Caco-2 (cell line): ENCODE data around the gene FPGS. TPM values are rescaled to one million over a fixed set of nuclear protein-coding genes. Genes with fewer than 3 reads are reported as not detected.

Experiments used
- BruUV-seq: library from RNA; stranded (reverse); fragments of 400-500 nt; replicated peaks from 2 replicates; lab custom pipeline; 2021; lab: Mats Ljungman, UMichigan
- CTCF ChIA-PET: fragments of 300-600 bp; sonication (Branson Sonifier 250); formaldehyde crosslinking; loops from one replicate; lab custom pipeline; 2022; ENCODE audit warnings: antibody characterized with exemption; lab: Charles Lee
- POLR2A ChIA-PET: fragments of 300-600 bp; sonication (Branson Sonifier 250); formaldehyde crosslinking; loops from one replicate; lab custom pipeline; 2022; ENCODE audit warnings: antibody characterized with exemption; lab: Charles Lee
- DNase-seq, 2 experiments: peaks; one replicate each; pipeline versions ENCODE4 v3.0.0 to v3.0.0-alpha.2; 2020 to 2022
- H3K27me3 ChIP-seq: replicated peaks from 2 replicates; pipeline ENCODE4 v1.6.0; 2011; ENCODE audit warnings: low read length; ENCODE audit not compliant: control insufficient read depth, insufficient read depth
- H3K36me3 ChIP-seq: 2 replicates; pipeline ENCODE4 v1.5.1; 2011; ENCODE audit warnings: low read length; ENCODE audit not compliant: control insufficient read depth, insufficient read depth
- H3K4me1 ChIP-seq: fragments of 250-450 bp; sonication (Bioruptor Pico); 2 replicates; pipeline ENCODE4 v1.5.1; 2020; ENCODE audit warnings: mild to moderate bottlenecking
- H3K4me3 ChIP-seq: 2 replicates; pipeline ENCODE4 v1.5.1; 2011; ENCODE audit warnings: low read depth, mild to moderate bottlenecking, control low read depth, low read length
- H3K9me3 ChIP-seq: fragments of 250-450 bp; sonication (Bioruptor Pico); 2 replicates; pipeline ENCODE4 v1.5.1; 2020; ENCODE audit warnings: mild to moderate bottlenecking, moderate library complexity
- H3K27ac Mint-ChIP-seq: one replicate; pipeline ENCODE4 v1.8.0; 2022; ENCODE audit warnings: mixed read lengths; ENCODE audit not compliant: unreplicated experiment
- H3K27me3 Mint-ChIP-seq: one replicate; pipeline ENCODE4 v1.8.0; 2022; ENCODE audit warnings: mixed read lengths; ENCODE audit not compliant: insufficient read depth, unreplicated experiment
- H3K36me3 Mint-ChIP-seq: one replicate; pipeline ENCODE4 v1.8.0; 2022; ENCODE audit warnings: mild to moderate bottlenecking, mixed read lengths; ENCODE audit not compliant: insufficient read depth, unreplicated experiment
- H3K4me1 Mint-ChIP-seq: one replicate; pipeline ENCODE4 v1.8.0; 2022; ENCODE audit warnings: low read depth, mixed read lengths; ENCODE audit not compliant: unreplicated experiment
- H3K4me3 Mint-ChIP-seq: one replicate; pipeline ENCODE4 v1.8.0; 2022; ENCODE audit warnings: mild to moderate bottlenecking, moderate library complexity, mixed read lengths; ENCODE audit not compliant: unreplicated experiment
- H3K9me3 Mint-ChIP-seq: one replicate; pipeline ENCODE4 v1.8.0; 2022; ENCODE audit warnings: mixed read lengths; ENCODE audit not compliant: unreplicated experiment
- CTCF ChIP-seq, 2 experiments: fragments of 200-600 bp in 1 of 2; IDR thresholded peaks; 1 replicate in 1 of 2; 2 replicates in 1 of 2; pipeline versions ENCODE4 v1.5.1 to v1.8.0; 2011 to 2022; ENCODE audit warnings: antibody characterized with exemption in 1 of 2, control low read depth in 1 of 2, inconsistent platforms in 1 of 2, low read depth in 1 of 2, low read length in 1 of 2, mild to moderate bottlenecking in 1 of 2, moderate library complexity in 1 of 2; ENCODE audit not compliant: insufficient read depth in 1 of 2, severe bottlenecking in 1 of 2, unreplicated experiment in 1 of 2
- intact Hi-C: fragments of 100-400 bp; cut with micrococcal nuclease; formaldehyde crosslinking; loops from one replicate; pipeline ENCODE4 v1.10.0; 2022; ENCODE audit not compliant: unreplicated experiment
- total RNA-seq: library from RNA; stranded (reverse); gene quantifications from 2 replicates; pipeline ENCODE4 v1.2.3, GENCODE V29; 2022

FPGS gene
- total RNA-seq, 1 experiment from 2014 or later: 54.4 TPM

- Mint-ChIP-seq H3K9me3 (no peaks in the 10 kb centered on the region), H3K4me1 (no peaks in the 10 kb centered on the region), H3K4me3 (no peak overlapping the region), H3K36me3 (no peaks in the 10 kb centered on the region), H3K27me3 (peaks cover 9% of the 10 kb centered on the region), H3K27ac (no peak overlapping the region)
- DNase-seq: no peak
- TF ChIP-seq CTCF (IDR thresholded peaks at IDR 0.05; ENCODE audit: insufficient read depth in 1 of 2, low read depth in 1 of 2, low read length in 1 of 2, severe bottlenecking in 1 of 2, unreplicated experiment in 1 of 2): no peak
- H3K4me1 ChIP-seq: no peaks in the 10 kb centered on the region
- no peaks in the 10 kb centered on the region for H3K27me3 ChIP-seq
- H3K9me3 ChIP-seq: no peaks in the 10 kb centered on the region
- intact Hi-C loops: no loop called here
- CTCF ChIA-PET: interaction anchor here (0.6 kb wide), 1 partner anchor 9 kb away, joined by 3 read pairs; no protein-coding TSS in a partner anchor
- H3K36me3 ChIP-seq: no peaks in the 10 kb centered on the region
- H3K4me3 ChIP-seq: no peak overlapping the region
- BruUV-seq: no TSS peak
- POLR2A ChIA-PET: no interaction called here
Observed at GRCh38 chr9:127767410-127767809, 35.3 kb upstream of the FPGS start.

GRCh38 chr9:127767909-127768331, 34.8 kb upstream of the FPGS start:
- intact Hi-C loops: no loop called here
- no peak for TF ChIP-seq CTCF (IDR thresholded peaks at IDR 0.05; ENCODE audit: insufficient read depth in 1 of 2, low read depth in 1 of 2, low read length in 1 of 2, severe bottlenecking in 1 of 2, unreplicated experiment in 1 of 2)
- Histone ChIP-seq H3K36me3 (no peaks in the 10 kb centered on the region), H3K4me3 (no peak overlapping the region), H3K9me3 (no peaks in the 10 kb centered on the region), H3K4me1 (no peaks in the 10 kb centered on the region), H3K27me3 (no peaks in the 10 kb centered on the region)
- ChIA-PET CTCF (no interaction called here), POLR2A (no interaction called here)
- H3K4me3 Mint-ChIP-seq: no peak overlapping the region
- no peaks in the 10 kb centered on the region for H3K36me3 Mint-ChIP-seq
- no peak for DNase-seq
- no peak overlapping the region for H3K27ac Mint-ChIP-seq
- no TSS peak for BruUV-seq
- no peaks in the 10 kb centered on the region for H3K9me3 Mint-ChIP-seq
- H3K4me1 Mint-ChIP-seq: no peaks in the 10 kb centered on the region
- peaks cover 4% of the 10 kb centered on the region for H3K27me3 Mint-ChIP-seq

GRCh38 chr9:127768698-127769097, 34.0 kb upstream of the FPGS start:
- no peaks in the 10 kb centered on the region for H3K9me3 Mint-ChIP-seq
- Histone ChIP-seq H3K27me3 (no peaks in the 10 kb centered on the region), H3K9me3 (no peaks in the 10 kb centered on the region), H3K4me1 (no peaks in the 10 kb centered on the region), H3K4me3 (no peak overlapping the region), H3K36me3 (no peaks in the 10 kb centered on the region)
- H3K4me3 Mint-ChIP-seq: no peak overlapping the region
- ChIA-PET CTCF (interaction anchor here (3.1 kb wide), 1 partner anchor 34 kb away, joined by 32 read pairs; the partner anchor contains the start of gene TOR2A), POLR2A (no interaction called here)
- no peaks in the 10 kb centered on the region for H3K36me3 Mint-ChIP-seq
- H3K27ac Mint-ChIP-seq: no peak overlapping the region
- DNase-seq: no peak
- H3K27me3 Mint-ChIP-seq: no peaks in the 10 kb centered on the region
- no peak for TF ChIP-seq CTCF (IDR thresholded peaks at IDR 0.05; ENCODE audit: insufficient read depth in 1 of 2, low read depth in 1 of 2, low read length in 1 of 2, severe bottlenecking in 1 of 2, unreplicated experiment in 1 of 2)
- H3K4me1 Mint-ChIP-seq: no peaks in the 10 kb centered on the region
- intact Hi-C loops: no loop called here
- BruUV-seq: no TSS peak
